GM04503 (cell line): ENCODE results near the gene CPOX.
"Not testable (repeated sequence)": the region's sequence is repeated elsewhere in the genome, so short reads cannot be mapped to it uniquely, and the experiment has no call there.

Source experiments
- DNase-seq: peaks from one replicate; pipeline ENCODE4 v3.0.0-alpha.2; 2012; ENCODE audit warnings: low read depth

Gene CPOX

GRCh38 chr3:98593046-98593936, at the start of gene CPOX:
CPOX (minus strand) TSS chr3:98593611; CDS start chr3:98593504, 107 bp downstream.
- DNase-seq, result no peak

GRCh38 chr3:98642769-98643168, 49.4 kb upstream of the CPOX start:
- DNase-seq, result not testable (repeated sequence)

GRCh38 chr3:98641756-98642155, 48.3 kb upstream of the CPOX start:
- not testable (repeated sequence) for DNase-seq

DNA sequence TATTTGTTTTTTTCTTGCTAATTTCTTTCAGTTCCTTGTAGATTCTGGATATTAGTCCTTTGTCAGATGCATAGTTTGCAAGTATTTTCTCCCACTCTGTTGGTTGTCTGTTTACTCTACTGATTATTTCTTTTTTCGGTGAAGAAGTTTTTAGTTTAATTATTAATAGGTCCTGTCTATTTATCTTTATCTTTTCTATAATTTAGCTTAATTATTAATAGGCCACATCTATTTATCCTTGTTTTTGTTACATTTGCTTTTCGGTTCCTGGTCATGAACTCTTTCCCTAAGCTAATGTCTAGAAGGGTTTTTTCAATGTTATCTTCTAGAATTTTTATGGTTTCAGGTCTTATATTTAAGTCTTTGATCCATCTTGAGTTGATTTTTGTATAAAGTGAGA, 45.1 kb upstream of the CPOX start:
- DNase-seq, result not testable (repeated sequence)

- no peak for DNase-seq
Observed at GRCh38 chr3:98630416-98630815, 37.0 kb upstream of the CPOX start.

DNA sequence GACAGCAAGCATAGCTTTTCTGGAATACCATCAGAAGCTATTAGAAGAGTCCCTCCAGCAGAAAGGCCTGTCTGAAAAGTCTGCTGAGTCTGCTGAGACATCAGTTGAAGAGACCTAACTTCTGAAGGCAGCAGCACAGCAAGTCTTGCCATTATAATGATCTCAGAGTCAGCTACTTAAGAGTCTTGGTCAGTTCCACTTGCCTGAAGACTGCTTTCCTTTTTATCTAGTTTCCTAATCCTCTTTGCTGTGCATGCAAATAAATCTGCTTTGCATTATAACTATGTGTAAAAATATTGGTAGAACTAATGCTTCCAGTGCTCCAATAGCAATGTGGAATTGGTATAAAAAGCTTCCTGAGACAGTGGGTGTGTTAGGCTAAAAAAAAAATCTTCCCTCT, 34.9 kb upstream of the CPOX start:
- no peak for DNase-seq

GRCh38 chr3:98626151-98626550, 32.7 kb upstream of the CPOX start:
- DNase-seq, result no peak

DNA sequence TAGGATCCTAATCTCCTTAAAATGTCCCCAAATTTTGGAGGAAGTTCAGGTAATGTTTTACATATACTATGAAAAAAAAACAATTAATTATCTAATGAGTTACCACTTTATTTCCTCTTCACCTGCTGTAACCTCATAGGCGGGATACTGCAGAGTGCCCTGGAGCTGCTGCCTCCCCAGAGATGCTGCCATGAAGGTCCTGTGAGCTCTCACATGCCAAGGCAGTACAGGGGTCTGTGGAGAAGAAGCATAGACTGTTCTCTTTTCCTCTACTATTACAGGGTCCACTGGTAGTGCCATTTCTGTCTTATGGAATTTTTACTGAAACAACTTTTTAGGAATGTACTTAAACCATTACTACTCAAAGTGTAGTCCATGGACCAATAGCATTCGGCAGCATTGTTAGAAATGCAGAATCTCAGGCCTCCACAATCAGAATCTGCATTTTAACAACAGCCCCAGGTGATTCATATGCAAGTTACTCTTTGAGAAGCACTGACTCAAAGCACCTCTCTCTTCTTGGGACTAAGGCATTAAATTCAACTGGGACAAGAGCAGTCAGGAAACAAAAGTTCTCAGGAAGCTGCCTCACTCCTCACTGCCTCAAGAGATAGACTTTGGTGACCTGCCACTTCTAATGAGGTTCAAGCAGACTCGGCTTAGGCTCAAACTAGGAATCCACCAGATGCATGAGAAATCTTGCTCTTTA, 30.3 kb upstream of the CPOX start:
- DNase-seq, result no peak

DNA sequence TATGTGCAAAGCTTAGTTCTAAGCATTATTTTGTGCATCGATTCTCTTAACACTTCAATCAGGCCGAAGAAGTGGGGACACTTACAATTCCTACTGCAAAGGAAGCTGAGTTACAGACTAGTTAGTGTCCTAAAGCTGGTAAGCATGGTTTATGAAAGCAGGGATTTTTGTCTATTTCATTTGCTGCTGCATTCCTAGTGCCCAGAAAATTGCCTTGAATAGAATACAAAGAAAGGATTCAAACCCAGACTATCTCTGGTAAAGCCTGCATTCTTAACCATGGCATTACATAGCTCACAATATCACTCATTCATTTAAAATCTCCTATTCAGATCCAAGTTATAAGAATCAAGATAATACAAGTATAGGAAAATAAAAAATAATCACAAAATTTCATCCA, 24.4 kb upstream of the CPOX start:
- no peak for DNase-seq

DNA sequence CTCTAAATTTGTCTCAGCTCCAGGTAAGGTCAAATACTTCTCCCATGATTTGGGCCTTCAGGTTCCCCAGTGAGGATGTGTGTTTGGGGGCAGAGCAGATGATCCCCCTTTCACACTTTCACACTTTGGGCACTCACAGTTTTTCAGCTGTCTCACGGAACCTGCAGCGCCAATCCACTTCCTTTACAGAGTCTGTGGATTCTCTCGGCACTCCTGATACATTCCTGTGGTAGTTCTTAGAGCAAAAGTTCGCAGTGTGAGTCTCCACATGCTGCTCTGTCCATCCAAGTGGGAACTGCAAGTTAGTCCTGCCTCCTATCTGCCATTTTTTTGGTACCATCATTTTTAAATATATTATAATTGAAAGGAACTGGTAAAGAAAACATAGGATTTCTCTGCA, 20.2 kb upstream of the CPOX start:
- no peak for DNase-seq

DNA sequence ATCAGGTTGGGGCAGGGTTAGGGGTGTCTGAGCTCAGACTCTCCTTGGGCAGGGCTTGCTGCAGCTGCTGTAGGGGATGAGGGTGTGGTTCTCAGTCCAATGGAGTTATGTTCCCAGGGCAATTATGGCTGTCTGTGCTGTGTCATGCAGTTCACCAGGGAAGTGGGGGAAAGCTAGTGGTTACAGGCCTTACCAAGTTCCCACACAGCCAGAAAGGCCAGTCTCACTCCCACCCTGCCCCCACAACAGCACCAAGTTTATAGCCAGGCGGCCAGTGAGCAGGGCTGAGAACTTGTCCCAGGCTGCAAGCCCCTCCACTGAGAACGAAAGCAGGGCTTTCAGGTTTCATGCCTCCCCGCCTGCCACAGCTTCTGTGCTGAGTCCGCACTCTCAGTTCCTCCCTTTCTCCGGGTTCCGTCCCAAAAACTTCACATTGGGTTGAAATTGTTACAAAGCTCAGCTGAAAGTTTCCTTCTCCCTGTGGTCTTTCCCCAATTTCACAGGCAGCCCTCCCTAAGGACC, 19.6 kb upstream of the CPOX start:
- no peak for DNase-seq

DNA sequence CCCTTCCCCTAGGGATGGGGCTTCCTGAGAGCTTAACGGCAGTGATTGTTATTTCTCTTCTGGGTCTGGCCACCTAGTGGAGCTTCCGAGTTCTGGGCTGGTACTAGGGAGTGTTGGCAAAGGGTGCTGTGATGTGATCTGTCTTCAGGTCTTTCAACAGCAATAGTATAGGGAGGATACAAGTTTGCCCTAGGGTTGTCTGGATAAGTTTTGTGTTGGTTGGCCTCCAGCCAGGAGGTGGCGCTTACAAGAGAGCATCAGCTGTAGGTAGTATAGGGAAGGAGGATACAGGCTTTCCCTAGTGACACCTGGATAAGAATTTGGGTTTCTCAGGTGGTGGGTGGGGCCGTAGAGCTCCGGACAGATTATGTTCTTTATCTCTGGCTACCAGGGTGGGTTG, 19.2 kb upstream of the CPOX start:
- DNase-seq, result no peak

GRCh38 chr3:98608029-98608428, 14.6 kb upstream of the CPOX start:
- no peak for DNase-seq

- DNase-seq, result no peak
Observed at GRCh38 chr3:98603580-98603979, 10.2 kb upstream of the CPOX start.

DNA sequence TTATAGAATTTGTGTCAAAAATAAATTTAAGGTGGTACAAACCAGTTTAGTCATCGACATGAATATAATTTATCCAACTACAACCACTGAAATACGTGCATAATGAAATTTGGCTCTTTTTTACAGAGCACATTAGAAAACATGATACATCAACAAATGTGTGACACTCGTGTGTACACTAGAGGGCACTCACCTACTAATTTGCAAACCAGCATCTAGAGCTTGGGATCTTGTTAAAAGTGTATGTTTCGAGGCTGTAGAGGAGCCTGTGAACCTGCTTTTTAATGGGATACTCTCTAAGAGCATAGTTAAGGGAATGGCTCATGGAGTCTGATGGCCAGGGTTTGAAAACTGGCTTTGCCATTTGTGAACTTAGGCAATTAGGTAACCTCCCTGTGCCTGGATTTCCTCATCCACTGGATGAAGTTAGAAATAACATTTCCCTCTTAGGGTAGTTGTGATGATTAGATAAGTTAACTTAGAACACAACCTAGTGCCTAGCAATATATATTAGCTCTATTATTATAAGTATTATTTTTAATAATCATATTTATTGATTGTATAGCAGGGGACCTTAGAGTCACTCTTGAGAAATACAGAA, 8.8 kb upstream of the CPOX start:
- no peak for DNase-seq

GRCh38 chr3:98601180-98601579, 7.8 kb upstream of the CPOX start:
- DNase-seq, result no peak

- no peak for DNase-seq
Observed at GRCh38 chr3:98600412-98601095, 7.1 kb upstream of the CPOX start.

- DNase-seq, result no peak
Observed at GRCh38 chr3:98599647-98600411, 6.4 kb upstream of the CPOX start.

GRCh38 chr3:98598492-98598891, 5.1 kb upstream of the CPOX start:
- no peak for DNase-seq

DNA sequence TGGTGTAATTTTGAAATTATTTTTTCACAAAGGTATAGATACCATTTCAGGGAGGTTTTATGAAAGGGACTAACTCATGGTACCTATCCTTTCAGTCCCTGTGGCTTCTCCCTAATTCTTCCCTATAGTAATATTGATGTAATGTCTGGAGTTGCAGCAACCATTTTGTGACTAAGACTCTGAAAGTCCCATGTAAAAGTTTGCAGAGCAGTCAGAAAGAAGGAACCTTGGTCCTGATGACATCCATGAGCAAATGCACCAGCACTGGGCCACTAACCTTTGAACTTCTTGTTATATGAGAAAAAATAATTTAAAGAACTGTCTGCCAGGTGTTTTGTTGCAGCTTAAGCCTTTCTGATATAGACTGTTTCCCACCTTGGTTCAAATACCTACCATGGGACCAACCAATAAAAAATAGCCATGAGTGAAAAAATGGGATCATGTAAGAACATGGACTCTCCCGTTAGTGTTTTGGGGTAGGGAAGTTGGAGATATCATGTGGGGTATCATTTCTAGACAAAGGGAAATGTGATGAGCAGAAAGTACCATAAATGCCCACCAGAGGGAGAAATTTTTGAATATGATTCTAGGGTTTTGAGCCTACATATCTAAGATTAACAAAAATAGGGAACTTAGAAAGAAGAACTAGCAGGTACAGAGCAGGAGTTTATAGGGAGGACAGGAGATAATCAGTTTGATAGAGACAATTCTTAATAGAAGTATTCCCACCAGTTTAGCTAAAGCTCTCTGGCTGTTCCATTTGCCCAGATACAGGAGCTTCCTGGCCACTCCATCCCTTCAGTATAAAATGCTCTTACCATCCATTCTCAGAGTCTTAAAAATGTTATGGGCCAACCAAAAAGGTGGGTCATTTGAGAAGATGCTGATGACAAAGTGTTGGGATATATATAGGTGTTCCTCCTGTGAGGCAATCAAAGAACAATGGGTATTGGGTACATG, 3.4 kb upstream of the CPOX start:
- no peak for DNase-seq
